Trophoblast cell (in vitro differentiated cells and primary cell): ENCODE data around the gene SLC43A3.

Experiments
- DNase-seq, 2 donors: peaks; one replicate each; pipeline ENCODE4 v3.0.0-alpha.2; 2016
- H2AFZ ChIP-seq: 2 replicates; pipeline ENCODE4 v1.6.1; 2013; ENCODE audit warnings: low read length, moderate library complexity, mild to moderate bottlenecking; ENCODE audit not compliant: insufficient read depth, poor library complexity
- H2AK5ac ChIP-seq: 2 replicates; pipeline ENCODE4 v1.6.1; 2013; ENCODE audit warnings: mild to moderate bottlenecking, low read length
- H2BK120ac ChIP-seq: 2 replicates; pipeline ENCODE4 v1.6.1; 2013; ENCODE audit warnings: low read length, mild to moderate bottlenecking, moderate library complexity; ENCODE audit not compliant: insufficient read depth, poor library complexity
- H2BK12ac ChIP-seq: 2 replicates; pipeline ENCODE4 v1.6.1; 2013; ENCODE audit warnings: mild to moderate bottlenecking, low read length, moderate library complexity
- H2BK5ac ChIP-seq: 2 replicates; pipeline ENCODE4 v1.6.1; 2013; ENCODE audit warnings: low read length, low read depth, moderate library complexity, mild to moderate bottlenecking; ENCODE audit not compliant: poor library complexity
- H3K14ac ChIP-seq: 2 replicates; pipeline ENCODE4 v1.6.1; 2013; ENCODE audit warnings: mild to moderate bottlenecking, low read length
- H3K18ac ChIP-seq: 2 replicates; pipeline ENCODE4 v1.6.1; 2013; ENCODE audit warnings: mild to moderate bottlenecking, low read length
- H3K23ac ChIP-seq: 2 replicates; pipeline ENCODE4 v1.6.1; 2013; ENCODE audit warnings: low read length
- H3K27ac ChIP-seq: 2 replicates; pipeline ENCODE4 v1.5.1; 2013; ENCODE audit warnings: low read depth, mild to moderate bottlenecking, inconsistent platforms, low read length, moderate library complexity
- H3K27me3 ChIP-seq: 2 replicates; pipeline ENCODE4 v1.6.1; 2013; ENCODE audit warnings: inconsistent platforms, mild to moderate bottlenecking, low read length, moderate library complexity; ENCODE audit not compliant: insufficient read depth
- H3K36me3 ChIP-seq, 2 experiments: 1 replicate in 1 of 2; 2 replicates in 1 of 2; pipeline ENCODE4 v1.6.1; 2013; ENCODE audit warnings: low read length in 2 of 2, mild to moderate bottlenecking in 2 of 2, moderate library complexity in 1 of 2; ENCODE audit not compliant: insufficient read depth in 2 of 2, control insufficient read depth in 1 of 2
- H3K4ac ChIP-seq: 2 replicates; pipeline ENCODE4 v1.6.1; 2013; ENCODE audit warnings: low read depth, mild to moderate bottlenecking, low read length, moderate library complexity
- H3K4me1 ChIP-seq, 2 experiments: 1 replicate in 1 of 2; 2 replicates in 1 of 2; pipeline ENCODE4 v1.6.1; 2013; ENCODE audit warnings: low read length in 2 of 2, mild to moderate bottlenecking in 2 of 2, moderate library complexity in 1 of 2; ENCODE audit not compliant: insufficient read depth in 2 of 2, control insufficient read depth in 1 of 2
- H3K4me2 ChIP-seq: 2 replicates; pipeline ENCODE4 v1.6.1; 2013; ENCODE audit warnings: inconsistent platforms, mild to moderate bottlenecking, low read length, moderate library complexity
- H3K4me3 ChIP-seq: 2 replicates; pipeline ENCODE4 v1.5.1; 2013; ENCODE audit warnings: mild to moderate bottlenecking, low read depth, low read length, inconsistent platforms
- H3K79me1 ChIP-seq: one replicate; pipeline ENCODE4 v1.6.1; 2013; ENCODE audit warnings: low read length
- H3K79me2 ChIP-seq: 2 replicates; pipeline ENCODE4 v1.6.1; 2013; ENCODE audit warnings: low read length, mild to moderate bottlenecking; ENCODE audit not compliant: control insufficient read depth, insufficient read depth, poor library complexity
- H3K9ac ChIP-seq: 2 replicates; pipeline ENCODE4 v1.6.1; 2013; ENCODE audit warnings: mild to moderate bottlenecking, low read length
- H3K9me3 ChIP-seq: 2 replicates; pipeline ENCODE4 v1.6.1; 2013; ENCODE audit warnings: low read depth, mild to moderate bottlenecking, control low read depth, inconsistent platforms, low read length; ENCODE audit not compliant: insufficient read depth
- H4K12ac ChIP-seq: 2 replicates; pipeline ENCODE4 v1.6.1; 2013; ENCODE audit warnings: low read depth, mild to moderate bottlenecking, low read length, moderate library complexity
- H4K8ac ChIP-seq: 2 replicates; pipeline ENCODE4 v1.6.1; 2013; ENCODE audit warnings: low read depth, mild to moderate bottlenecking, low read length, moderate library complexity
- H4K91ac ChIP-seq: one replicate; pipeline ENCODE4 v1.6.1; 2013; ENCODE audit warnings: low read depth, mild to moderate bottlenecking, low read length, moderate library complexity
- WGBS: extraction: QIAGEN DNeasy Blood & Tissue Kit; methylation state at CpG from one replicate; pipeline ENCODE4 v1.1.7; 2013; ENCODE audit warnings: missing lambda C conversion rate; ENCODE audit not compliant: insufficient read length, insufficient coverage; ENCODE audit errors: extremely low coverage; 5-methylcytosine and 5-hydroxymethylcytosine counted together

The SLC43A3 gene

GRCh38 chr11:57379732-57380131, 47.2 kb downstream of the SLC43A3 start:
- H3K79me1 ChIP-seq: no peaks in the 10 kb centered on the region
- no peak overlapping the region for H2BK12ac ChIP-seq
- no peak overlapping the region for H4K8ac ChIP-seq
- H3K27ac ChIP-seq: no peak overlapping the region
- no peak overlapping the region for H2BK120ac ChIP-seq
- H2BK5ac ChIP-seq: no peak overlapping the region
- no CpG with 5 or more reads among the region's 10 CpGs for WGBS
- H3K23ac ChIP-seq: no peak overlapping the region
- no peak overlapping the region for H3K14ac ChIP-seq
- H3K36me3 ChIP-seq: no peaks in the 10 kb centered on the region
- no peaks in the 10 kb centered on the region for H3K4me1 ChIP-seq
- no peak overlapping the region for H2AFZ ChIP-seq
- peak; percentile 15 to 69 for DNase-seq
- H4K91ac ChIP-seq: no peak overlapping the region
- H3K27me3 ChIP-seq: no peaks in the 10 kb centered on the region
- no peak overlapping the region for H4K12ac ChIP-seq
- H3K4ac ChIP-seq: no peak overlapping the region
- H2AK5ac ChIP-seq: no peak overlapping the region
- H3K9me3 ChIP-seq: peaks cover 2% of the 10 kb centered on the region
- no peak overlapping the region for H3K18ac ChIP-seq
- no peak overlapping the region for H3K9ac ChIP-seq
- H3K4me3 ChIP-seq: no peak overlapping the region
- no peak overlapping the region for H3K4me2 ChIP-seq
- no peaks in the 10 kb centered on the region for H3K79me2 ChIP-seq

DNA sequence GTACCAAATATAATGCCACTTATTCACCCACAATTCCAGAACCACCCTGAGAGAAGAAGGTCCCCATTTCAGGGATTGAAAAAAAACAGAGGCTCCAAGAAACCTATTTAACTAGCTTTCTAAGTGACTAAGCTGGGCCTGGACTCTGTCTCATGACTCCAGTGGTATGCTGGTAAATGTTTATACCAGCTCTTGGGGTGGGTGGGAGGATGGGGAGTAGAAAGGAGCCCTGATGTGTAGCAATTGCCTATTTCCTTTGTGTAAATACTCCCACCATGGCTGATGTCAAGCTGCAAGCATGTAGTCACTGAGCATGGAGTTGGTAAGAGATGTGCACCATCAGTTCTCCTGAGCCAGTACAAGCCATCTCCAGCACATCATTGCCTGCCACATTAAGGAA, 48.7 kb downstream of the SLC43A3 start:
- H2BK5ac ChIP-seq: no peak overlapping the region

GRCh38 chr11:57377107-57377506, 49.8 kb downstream of the SLC43A3 start:
- Histone ChIP-seq H4K8ac (no peak overlapping the region), H3K36me3 (no peaks in the 10 kb centered on the region), H3K4me1 (no peaks in the 10 kb centered on the region), H2AFZ (no peak overlapping the region), H4K12ac (no peak overlapping the region), H3K79me2 (no peaks in the 10 kb centered on the region), H3K4me2 (no peak overlapping the region), H3K23ac (no peak overlapping the region), H3K27me3 (no peaks in the 10 kb centered on the region), H3K27ac (no peak overlapping the region), H3K18ac (no peak overlapping the region), H3K9me3 (no peaks in the 10 kb centered on the region), H2BK12ac (no peak overlapping the region), H4K91ac (no peak overlapping the region), H3K14ac (no peak overlapping the region), H3K4me3 (no peak overlapping the region), H2AK5ac (no peak overlapping the region), H2BK120ac (no peak overlapping the region), H3K9ac (no peak overlapping the region), H3K79me1 (no peaks in the 10 kb centered on the region), H3K4ac (no peak overlapping the region), H2BK5ac (no peak overlapping the region)
- WGBS: no CpG with 5 or more reads among the region's 5 CpGs
- DNase-seq: no peak

More for the DNA sequence above, 48.7 kb downstream of the SLC43A3 start:
- no peak overlapping the region for H2BK120ac ChIP-seq
- no peak overlapping the region for H3K9ac ChIP-seq
- H3K27ac ChIP-seq: no peak overlapping the region
- no peaks in the 10 kb centered on the region for H3K36me3 ChIP-seq
- no peak overlapping the region for H3K23ac ChIP-seq
- no peaks in the 10 kb centered on the region for H3K79me1 ChIP-seq
- H2AFZ ChIP-seq: no peak overlapping the region
- no peaks in the 10 kb centered on the region for H3K4me1 ChIP-seq
- H3K14ac ChIP-seq: no peak overlapping the region
- no peak overlapping the region for H3K4ac ChIP-seq
- H3K4me3 ChIP-seq: no peak overlapping the region
- H4K91ac ChIP-seq: no peak overlapping the region
- no peaks in the 10 kb centered on the region for H3K79me2 ChIP-seq
- no peak overlapping the region for H3K4me2 ChIP-seq
- H4K8ac ChIP-seq: no peak overlapping the region
- no peak overlapping the region for H2BK12ac ChIP-seq
- no peaks in the 10 kb centered on the region for H3K27me3 ChIP-seq
- no peak for DNase-seq
- no peak overlapping the region for H2AK5ac ChIP-seq
- H3K18ac ChIP-seq: no peak overlapping the region
- peaks cover 2% of the 10 kb centered on the region for H3K9me3 ChIP-seq
- no peak overlapping the region for H4K12ac ChIP-seq

DNA sequence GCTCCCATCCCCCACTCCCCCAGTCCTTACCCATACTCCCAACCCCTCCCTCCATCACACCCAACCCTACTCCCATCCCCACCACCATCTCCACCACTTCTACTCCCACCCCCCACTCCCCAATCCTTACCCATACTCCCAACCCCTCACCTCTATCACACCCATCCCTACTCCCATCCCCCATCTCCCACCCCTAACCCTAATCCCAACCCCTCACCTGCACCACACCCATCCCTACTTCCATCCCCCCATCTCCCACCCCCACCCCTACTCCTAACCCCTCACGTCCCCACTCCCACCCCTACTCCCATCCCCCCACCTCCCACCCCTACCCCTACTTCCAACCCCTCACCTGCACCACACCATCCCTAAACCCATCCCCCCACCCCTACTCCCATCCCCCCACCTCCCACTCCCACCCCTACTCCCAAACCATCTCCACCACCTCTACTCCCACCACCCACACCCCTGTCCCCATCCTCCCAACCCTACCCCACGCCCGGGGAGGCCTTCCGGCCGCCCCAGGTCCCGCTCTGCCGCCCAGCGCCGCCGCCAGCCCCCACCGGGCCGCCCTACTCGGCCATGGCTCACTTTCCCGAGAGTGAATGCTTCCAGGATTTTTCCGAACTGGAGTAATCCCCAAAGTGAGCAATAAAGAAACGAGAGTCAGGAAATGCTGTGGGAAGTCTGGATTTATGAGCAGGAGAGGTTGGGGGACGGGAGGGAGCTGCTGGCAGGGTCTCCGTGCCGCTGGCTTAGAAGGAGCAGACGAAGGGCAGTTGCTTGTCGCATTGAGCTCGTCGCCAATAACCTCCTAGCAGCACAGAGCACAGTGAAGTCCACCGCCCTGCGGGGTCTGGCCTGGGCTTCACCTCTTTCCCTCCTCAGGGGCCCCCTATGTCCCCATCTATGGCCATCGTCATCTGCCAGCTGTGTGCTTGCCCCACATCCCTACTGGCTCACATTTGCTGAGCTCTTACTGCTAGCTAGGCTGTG, 50.5 kb downstream of the SLC43A3 start:
- no peak overlapping the region for H3K4ac ChIP-seq
- H3K27me3 ChIP-seq: no peaks in the 10 kb centered on the region
- H2AK5ac ChIP-seq: no peak overlapping the region
- no peak for DNase-seq
- no peak overlapping the region for H3K23ac ChIP-seq
- H3K36me3 ChIP-seq: no peaks in the 10 kb centered on the region
- H2BK12ac ChIP-seq: no peak overlapping the region
- H2AFZ ChIP-seq: no peak overlapping the region
- 100% methylated on average over 1 of the region's 26 CpGs for WGBS
- no peak overlapping the region for H4K12ac ChIP-seq
- H2BK5ac ChIP-seq: no peak overlapping the region
- no peak overlapping the region for H4K8ac ChIP-seq
- H3K9ac ChIP-seq: peak overlapping the region; percentile 9
- H3K9me3 ChIP-seq: no peaks in the 10 kb centered on the region
- no peaks in the 10 kb centered on the region for H3K79me1 ChIP-seq
- no peak overlapping the region for H3K14ac ChIP-seq
- no peaks in the 10 kb centered on the region for H3K79me2 ChIP-seq
- H3K27ac ChIP-seq: no peak overlapping the region
- no peak overlapping the region for H3K4me2 ChIP-seq
- H3K4me3 ChIP-seq: no peak overlapping the region
- H4K91ac ChIP-seq: no peak overlapping the region
- H3K4me1 ChIP-seq: no peaks in the 10 kb centered on the region
- no peak overlapping the region for H2BK120ac ChIP-seq
- no peak overlapping the region for H3K18ac ChIP-seq
